T follicular helper cell (primary cell): ENCODE measurements around the gene EFNB1.

ENCODE experiments used
- DNase-seq: peaks from one replicate; pipeline ENCODE4 v3.0.0-alpha.2; 2020; ENCODE audit warnings: low read depth

EFNB1 gene

GRCh38 chrX:68827848-68828624 is 785 bp upstream of the EFNB1 start:
- peak; percentile 59 for DNase-seq

- no peak for DNase-seq
These were observed 979 bp downstream of the EFNB1 start for GRCh38 chrX:68829582-68830418.

- no peak for DNase-seq
These were observed 1.9 kb downstream of the EFNB1 start for GRCh38 chrX:68830419-68831404.

GRCh38 chrX:68831405-68832100 is 2.7 kb downstream of the EFNB1 start:
- no peak for DNase-seq

GRCh38 chrX:68832101-68832416 is 3.2 kb downstream of the EFNB1 start:
- no peak for DNase-seq

GRCh38 chrX:68832516-68833447 is 4.0 kb downstream of the EFNB1 start:
- no peak for DNase-seq

- no peak for DNase-seq
These were observed 4.6 kb downstream of the EFNB1 start for GRCh38 chrX:68833448-68833805.

- no peak for DNase-seq
These were observed 5.1 kb downstream of the EFNB1 start for GRCh38 chrX:68833855-68834331.

- DNase-seq = no peak
These were observed 5.7 kb downstream of the EFNB1 start for GRCh38 chrX:68834371-68835103.

- no peak for DNase-seq
These were observed 6.3 kb downstream of the EFNB1 start for GRCh38 chrX:68835104-68835442.

GRCh38 chrX:68835468-68835867 is 6.6 kb downstream of the EFNB1 start:
- DNase-seq = no peak

GRCh38 chrX:68837119-68837518 is 8.3 kb downstream of the EFNB1 start:
- DNase-seq = no peak

GRCh38 chrX:68838571-68838910 is 9.7 kb downstream of the EFNB1 start:
- DNase-seq = no peak

- no peak for DNase-seq
These were observed 10.9 kb downstream of the EFNB1 start for GRCh38 chrX:68839771-68840170.

- DNase-seq = no peak
These were observed 11.4 kb downstream of the EFNB1 start for GRCh38 chrX:68840256-68840655.

GRCh38 chrX:68841251-68842049 is 12.6 kb downstream of the EFNB1 start:
- DNase-seq = no peak

GRCh38 chrX:68842351-68842750 is 13.5 kb downstream of the EFNB1 start:
- no peak for DNase-seq

GRCh38 chrX:68842781-68843581 is 14.2 kb downstream of the EFNB1 start:
- no peak for DNase-seq
